Measurements from ENCODE around the gene EML6.
A peak's percentile ranks its signal among the peaks of the same experiment; 100 is the strongest.

Gene EML6

DNA sequence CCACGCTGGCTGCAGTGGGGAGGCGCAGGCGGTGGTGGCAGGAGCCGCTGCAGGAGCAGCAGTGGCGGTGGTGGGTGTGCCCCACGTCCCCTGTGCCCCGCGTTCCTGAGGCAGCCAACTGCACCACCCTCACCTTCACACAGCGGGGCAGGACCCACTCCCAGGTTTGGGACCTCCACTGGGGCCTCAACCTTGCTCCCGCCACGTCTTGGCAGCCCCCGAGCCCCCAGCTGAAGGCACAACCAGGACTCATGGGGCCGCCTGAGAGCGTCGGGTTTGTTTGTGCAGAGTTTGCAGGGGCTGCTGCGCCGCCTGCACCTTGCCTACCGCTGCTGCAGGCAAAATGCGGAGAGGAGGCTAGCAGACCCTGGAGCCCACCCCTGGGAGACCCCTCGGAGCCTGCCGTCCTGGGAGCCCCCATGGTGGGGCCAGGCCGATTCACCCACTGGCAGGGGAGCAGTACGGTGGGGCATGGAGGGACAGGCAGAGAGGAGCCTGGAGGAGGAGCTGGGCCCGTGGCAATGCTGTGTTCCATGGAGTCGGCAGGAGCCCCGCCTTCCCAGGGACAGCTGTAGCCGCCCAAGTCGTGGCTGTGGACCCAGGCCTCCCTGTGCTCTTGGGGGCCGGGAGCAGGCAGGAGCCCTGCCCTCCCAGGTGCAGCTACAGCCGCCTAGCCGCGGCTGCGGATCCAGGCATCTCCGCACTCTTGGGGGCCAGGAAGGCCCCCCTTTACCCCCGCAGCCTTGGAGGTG lies 14.7 kb upstream of the EML6 start:
- no peak for DNase-seq

DNA sequence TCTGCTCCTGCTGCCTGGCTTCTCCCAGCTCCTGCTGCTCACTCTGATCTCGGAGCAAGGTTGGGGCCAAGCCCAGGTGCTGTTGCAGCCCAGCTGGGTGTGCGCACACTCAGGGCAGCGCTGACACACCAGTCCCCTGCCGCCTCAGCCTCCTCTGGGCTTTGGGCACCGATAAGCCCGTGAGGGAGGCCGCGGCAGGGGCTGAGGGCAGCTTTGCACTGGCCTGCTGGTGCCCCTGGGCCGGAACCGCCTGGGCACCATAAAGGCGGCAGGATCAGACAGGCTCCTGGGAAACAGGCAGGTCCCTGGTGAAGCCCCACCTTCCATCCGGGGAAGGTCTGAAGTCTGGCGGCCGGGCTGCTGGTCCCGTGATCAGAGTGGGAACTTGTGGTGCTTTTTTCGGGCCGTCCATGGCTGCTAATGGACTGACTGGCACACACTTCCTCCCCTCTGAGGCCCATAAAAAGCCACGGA lies 14.1 kb upstream of the EML6 start:
- no peak for DNase-seq

DNA sequence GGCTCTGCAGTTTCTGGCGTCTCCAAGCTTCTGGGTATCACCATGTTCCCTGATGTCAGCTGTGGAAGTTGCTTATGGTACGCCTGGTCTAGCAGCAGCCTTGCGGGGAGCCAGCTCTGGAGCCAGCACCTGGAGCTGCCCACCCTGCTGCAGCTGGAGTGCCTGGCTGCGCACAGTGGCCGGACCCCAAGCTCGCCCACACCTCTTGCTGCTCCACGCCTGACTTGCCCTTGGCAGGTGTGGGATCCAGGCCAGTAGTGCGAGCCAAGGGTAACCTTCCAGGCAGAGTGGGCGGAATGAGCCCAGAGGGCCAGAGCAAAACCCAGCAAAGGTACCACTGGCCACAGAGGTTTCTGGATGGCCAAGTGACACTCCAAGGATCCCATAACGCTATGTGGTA lies 13.2 kb upstream of the EML6 start:
- DNase-seq = no peak

DNA sequence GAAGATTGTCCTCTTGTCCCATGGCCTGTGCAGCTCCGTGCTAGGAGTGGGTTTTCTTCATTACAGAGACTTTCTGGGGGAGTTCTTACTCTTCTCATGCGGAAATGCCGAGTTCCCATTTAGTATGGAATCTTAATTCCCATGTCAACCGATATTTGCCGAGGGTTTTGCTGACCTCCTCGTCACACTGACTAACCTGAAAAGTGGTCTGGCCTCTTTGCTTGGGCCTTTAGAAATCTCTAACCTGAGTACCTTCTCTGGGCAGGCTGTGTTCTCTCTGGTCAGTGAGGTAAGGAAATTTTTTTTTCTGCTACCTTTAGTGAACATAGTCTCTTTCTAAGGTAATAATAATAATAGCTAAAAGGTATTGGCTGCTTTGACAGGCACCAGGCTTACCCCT lies 10.9 kb upstream of the EML6 start:
- DNase-seq = no peak

DNA sequence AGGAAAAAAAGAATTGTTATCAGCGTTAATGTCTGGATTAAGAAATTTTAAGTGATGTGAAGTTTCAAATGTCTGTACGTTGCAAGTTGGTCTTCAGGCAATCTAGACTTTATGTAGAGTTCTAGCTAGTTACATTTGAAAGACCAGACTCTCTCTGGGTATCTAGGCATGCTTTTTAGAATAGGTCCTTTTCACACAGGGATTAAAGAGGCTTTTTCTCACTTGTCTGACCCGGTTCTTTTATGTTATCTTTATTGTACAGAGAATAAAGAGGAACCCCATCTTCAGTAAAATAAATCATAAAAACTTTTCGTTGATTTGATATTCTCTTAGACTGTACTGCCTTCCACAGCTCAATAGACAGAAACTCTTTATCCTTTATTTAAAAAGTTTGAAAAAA lies 8.5 kb upstream of the EML6 start:
- DNase-seq = no peak

DNA sequence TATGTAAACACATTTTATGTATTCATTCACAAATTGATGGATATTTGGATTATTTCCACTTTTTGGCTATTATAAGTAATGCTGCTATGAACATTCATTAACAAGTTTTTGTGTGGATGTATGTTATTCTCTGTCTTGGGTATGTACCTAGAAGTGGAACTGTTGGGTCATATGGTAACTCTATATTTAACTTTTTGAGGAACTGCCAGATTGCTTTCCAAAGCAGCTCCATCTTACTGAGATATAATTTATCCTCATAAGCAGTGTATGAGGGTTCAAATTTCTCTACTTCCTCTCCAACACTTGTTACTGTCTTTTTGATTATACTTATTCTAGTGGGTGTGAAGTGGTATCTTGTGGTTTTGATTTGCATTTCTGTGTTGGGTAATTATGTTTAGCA lies 7.1 kb upstream of the EML6 start:
- DNase-seq = no peak

DNA sequence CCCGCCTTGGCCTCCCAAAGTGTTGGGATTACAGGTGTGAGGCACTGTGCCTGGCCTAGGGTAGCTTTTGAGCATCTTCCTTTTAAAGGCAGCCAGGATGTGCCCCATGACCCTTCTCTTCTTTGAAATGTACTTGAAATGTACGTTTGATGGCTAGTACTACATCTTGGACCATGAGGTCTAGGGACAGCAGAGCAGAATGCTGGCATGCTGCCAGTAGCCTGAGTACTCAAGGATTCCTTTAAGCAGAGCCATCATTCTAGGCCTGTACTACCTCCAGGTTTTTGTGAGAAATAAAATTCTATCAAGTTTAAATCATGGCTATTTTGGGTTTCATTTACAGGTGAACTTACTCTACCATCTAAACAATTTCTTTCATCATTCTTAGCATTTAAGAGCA lies 2.9 kb upstream of the EML6 start:
- DNase-seq = no peak

DNA sequence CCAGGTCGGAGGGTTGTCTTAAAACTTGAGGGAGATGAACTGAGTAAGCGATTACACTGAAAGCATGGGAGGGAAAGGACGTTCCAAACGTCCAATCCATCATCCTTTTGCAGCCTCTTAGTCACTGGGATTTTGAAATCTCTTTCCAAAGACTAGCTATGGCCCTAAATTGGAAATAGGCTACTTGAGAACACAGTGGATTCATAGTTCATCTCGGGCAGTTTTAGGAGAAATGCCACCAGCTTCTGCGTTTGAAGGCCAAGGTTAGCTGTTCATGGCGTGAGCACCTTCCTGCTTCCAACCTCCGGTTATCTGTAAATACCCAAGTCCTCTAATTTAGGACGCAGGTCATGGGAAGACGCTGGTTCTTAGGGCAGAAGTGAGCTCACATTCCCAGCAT lies 821 bp upstream of the EML6 start:
- no peak for DNase-seq

DNA sequence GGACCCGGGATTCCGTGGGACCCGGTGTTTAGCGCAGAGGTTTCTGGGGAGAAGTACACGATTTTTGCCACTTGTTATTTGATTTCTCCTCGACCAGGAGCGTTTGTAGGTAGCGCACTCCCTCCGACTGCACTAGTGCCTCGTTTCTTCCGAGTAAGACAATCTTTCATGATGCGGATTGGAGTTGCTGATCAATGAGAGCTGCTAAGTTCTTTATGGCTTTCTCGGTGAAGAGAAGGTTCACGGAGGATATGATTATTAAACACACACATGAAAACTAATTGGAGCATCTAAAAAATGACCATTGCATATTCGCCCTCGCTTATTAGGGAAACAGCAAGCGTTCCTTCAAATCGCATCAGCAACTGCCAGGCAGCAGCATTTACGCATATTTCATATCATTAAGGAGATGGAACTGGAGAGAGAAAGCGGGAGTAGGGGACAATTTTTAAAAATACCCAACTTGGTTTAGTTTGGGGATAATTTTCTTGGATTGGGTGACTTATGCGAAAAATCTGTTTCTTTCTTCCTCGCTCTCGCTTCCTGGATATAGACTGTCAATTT lies 616 bp downstream of the EML6 start:
- peak; percentile 39 for DNase-seq

DNA sequence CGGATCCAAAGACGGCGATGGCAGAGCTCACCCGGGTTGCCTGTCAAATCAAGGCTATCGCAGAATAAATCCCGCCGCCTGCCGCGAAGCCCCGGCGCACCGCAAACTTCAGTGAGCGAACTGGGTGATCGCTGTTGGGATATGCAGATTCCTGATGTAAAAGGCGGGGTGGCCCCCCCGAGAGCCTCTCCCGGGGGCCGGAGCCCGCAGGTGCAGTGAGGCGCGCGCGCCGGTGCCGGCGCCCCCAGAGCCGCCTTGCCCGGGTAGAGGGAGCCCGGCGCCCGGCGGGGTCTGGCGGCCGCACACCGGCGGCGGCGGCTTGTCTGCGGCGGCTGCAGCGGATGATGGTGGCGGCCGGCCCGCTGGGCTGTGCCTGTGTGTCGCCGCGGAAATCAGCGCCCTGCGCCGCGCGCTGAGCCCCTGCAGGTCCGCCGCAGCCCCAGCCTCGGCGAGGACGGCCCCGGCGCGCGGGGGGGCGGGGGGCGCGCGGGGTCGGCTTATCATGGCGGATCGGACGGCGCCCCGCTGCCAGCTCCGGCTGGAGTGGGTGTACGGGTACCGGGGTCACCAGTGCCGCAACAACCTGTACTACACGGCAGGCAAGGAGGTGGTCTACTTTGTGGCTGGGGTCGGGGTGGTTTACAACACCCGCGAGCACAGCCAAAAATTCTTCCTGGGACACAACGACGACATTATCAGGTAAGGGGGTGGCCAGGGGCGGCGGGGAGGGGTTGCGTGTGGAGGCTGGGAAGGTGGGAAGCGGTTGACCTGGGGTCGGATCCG lies 1.3 kb downstream of the EML6 start:
- no peak for DNase-seq

DNA sequence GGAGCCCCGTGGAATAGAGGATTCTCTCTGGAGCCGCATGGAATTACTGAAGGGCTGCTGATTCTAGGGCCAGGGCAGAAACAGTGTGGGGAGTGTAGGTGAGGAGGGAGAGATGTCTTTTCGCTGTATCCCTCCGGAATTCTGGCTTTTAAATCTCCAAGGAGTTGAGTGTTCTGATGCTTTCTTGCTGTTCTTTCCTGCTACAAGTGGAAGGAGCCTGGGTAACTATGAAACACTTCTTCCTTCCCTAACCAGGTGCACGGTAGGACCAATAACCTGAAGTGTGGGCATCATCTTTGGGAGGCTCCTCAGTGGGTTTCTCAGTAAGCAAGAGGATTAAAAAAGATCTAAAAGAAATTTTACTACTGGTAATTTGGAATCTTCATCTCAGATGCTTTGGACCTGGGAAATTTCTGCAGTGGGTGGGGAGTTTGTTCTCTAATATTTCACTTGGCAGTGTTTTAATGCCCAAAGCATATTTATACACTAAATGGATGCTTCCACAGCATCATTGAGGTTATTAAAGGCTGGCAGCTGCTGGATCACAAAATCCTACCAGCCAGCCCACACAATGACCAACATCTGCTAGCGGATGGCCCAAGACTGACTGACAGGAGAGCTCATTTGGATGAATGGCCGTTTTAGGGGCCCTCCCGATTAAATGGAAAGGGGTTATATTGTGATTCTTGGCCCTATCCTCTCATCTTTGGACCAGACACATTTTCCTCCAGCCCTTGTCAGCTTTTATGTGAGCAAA lies 2.1 kb downstream of the EML6 start:
- DNase-seq = no peak

DNA sequence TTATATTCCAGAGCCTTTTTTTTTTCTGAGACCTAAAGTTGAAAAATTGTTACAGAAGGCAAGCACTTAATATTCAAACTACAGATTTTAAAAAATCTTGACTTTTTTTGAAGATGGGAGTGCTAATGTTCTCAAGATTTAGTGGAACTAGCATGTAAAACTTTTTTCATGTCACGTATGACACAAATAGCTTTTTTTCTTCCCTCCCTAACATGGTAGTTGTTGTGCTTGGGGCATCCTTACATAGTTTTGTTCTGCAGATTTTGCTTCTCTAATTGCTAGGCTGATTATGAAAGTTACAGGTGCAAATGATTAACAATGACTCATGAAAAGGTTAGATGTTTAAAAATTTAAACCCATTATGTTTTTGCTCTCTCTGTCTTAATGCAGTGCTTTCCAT lies 3.0 kb downstream of the EML6 start:
- DNase-seq = no peak

DNA sequence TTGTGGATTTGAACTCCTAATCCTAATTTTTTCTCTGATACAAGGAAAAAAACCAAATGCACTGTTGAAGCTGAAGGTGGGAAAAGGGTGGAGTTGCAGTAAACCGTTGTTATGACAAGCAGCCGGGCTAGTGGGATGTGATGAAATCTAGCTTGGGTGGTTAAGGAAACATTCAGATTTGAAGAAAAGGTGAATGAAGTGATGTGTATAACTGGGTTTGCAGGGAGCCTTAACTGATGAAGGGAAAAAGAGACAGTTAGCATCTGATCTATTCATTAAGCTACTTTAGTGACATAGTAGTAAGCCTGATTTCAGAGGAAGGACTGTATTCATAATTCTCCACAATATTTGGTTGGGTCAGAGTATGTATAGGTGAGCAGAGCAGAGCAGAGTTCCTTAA lies 3.5 kb downstream of the EML6 start:
- no peak for DNase-seq

DNA sequence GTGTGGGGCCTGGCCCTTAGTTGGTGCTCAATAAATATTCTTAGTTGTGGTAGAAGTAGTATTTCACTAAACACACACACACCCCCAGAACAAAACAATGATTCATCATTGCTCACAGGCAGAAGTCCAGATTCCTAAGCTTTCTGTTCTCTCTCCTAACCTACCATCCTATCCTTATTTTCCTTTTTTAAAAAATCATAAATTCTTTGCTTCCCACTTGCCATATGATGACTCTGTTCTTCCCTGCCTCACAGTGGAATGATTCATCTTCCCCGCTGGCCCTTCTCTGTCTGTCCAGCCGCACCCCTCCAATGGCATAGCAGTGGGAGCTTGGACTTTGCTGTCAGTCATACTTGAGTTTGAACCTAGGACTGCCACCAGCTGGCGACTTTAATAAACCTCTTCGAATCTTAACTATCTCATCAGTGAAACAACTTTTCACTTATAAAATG lies 5.2 kb downstream of the EML6 start:
- DNase-seq = no peak

DNA sequence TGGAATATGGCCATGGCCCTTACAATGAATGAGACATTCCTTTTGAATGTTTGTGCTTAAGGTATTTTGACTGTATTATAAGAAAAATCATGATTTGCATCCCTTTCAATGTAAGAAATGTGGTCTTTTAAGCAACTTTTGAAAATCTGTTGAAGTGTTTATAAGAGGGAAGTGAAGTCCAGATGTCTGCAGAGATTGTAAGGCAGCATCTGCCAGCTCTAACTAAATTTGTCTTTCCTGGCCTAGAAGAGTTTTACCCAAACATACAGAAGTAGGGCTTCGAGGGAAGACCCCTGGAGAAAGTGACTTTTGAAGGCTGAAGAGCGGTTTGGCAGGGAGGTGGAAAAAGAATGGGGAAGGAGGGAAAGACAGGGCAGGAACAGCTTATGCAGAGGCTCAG lies 12.2 kb downstream of the EML6 start:
- DNase-seq = no peak

DNA sequence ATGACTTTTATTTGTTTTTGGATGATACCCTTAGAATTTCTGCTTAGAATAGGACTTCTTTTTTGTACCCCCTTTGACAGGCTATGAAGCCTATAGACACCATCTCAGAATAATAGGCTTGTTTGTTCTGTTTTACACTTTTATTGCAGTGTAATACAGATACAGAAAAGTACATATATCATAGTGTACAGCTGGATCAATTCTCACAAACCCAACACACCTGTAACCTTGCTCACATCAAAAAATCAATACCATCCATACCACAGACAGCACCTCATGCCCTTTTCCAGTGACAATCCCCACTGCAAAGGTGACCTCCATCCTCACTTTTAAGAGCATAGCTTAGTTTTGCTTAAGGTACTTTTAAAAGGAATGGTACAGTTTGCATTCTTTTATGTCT lies 14.8 kb downstream of the EML6 start:
- DNase-seq = no peak

DNA sequence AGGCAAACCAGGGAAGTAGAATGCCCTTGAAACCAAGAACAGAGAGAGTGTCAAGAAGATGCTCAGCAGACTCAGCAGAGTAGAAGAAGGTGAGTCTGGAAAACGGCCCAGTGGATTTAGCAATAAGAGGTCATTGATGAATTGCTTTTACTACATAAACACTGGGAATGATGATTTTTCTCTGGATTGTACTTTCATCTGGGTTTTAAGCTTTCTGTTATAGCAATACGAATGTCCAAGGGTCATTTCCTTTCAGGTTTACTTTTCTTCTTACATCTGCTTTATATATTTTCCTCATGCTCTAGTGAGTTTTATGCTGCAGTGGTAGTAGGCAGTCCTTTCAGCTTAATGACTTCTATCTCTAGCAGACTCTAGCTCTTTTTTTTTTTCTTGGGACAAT lies 16.9 kb downstream of the EML6 start:
- DNase-seq = no peak

DNA sequence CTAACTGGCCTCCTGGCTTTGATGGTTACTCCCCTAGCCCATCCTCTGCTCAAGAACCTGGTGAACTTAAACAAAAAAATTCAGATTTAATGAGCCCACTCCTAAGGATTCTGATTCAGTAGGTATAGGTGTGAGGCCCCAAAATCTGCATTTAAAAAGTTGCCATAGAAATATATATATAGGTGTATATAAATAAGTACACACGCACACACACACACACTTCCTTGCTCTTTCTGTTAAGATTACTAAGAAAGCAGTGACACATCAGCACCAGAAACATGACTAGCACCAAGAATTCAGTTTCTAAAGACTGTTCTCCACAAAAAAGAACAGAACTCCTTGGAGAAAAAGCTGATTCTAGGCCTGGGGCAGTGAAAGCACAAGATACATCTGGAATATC lies 17.8 kb downstream of the EML6 start:
- no peak for DNase-seq

DNA sequence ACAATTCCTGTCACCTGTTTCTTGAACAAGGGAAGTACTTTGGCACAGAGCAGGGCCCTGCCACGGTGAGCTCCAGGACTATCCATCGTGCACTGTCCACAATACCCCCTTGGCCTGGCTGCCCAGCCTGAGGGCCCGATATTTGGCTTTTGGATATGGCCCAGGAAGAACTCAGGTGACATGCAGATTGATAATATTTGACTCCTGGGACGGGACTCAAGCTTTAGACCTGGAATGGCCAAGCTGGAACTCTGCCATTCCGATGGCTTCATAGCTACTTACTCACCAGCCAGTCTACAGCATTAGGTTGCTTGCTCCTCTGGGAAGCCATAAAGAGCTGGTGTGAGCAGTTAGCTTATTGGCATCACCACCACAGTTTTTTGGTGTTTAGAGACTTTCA lies 26.6 kb downstream of the EML6 start:
- no peak for DNase-seq

DNA sequence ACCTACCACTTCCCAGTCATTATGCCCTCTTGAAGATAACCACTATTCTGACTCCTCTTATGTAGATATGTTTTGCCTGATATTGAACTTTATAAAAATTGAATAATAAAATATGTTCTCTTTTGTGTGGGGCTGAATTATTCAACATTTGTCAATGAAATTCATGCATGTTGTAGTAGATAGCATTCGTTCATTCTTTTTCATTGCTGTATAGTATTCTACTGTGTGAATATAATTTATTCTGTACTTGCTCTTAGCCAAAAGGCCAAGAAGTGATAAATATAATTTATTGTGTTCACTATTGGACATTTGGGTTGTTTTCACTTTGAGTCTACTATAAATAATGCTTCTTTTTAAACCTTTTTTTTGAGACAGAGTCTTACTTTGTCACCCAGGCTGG lies 29.0 kb downstream of the EML6 start:
- no peak for DNase-seq

DNA sequence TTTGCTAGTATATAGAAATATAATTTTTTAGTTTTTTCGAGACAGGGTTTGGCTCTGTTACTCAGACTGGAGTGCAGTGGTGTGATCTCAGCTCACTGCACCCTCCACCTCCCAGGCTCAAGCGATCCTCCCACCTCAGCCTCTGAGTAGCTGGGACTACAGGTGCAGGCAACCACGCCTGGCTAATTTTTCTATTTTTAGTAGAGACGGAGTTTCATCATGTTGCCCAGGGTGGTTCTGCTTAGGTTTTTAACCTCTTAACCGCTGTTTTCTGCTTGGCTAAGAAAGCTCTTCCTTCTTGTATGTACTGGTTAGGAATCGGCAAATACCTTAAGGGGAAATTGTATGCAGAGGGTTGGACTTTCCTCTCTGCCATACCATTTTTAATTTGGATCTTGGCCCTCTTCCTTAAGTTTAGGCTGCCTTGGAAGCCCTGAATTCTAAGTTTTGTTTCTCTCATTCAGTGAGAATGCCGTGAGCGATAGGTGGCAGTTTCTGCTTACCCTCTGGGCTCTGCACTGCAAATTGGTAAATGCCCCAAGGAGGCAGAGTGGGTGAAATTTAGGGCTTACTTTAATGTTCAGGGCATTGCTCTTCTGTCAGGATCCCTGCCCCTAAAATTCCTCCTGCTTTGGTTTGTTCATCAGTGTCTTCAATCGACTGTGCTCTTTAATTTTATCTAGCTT lies 32.3 kb downstream of the EML6 start:
- DNase-seq = no peak

DNA sequence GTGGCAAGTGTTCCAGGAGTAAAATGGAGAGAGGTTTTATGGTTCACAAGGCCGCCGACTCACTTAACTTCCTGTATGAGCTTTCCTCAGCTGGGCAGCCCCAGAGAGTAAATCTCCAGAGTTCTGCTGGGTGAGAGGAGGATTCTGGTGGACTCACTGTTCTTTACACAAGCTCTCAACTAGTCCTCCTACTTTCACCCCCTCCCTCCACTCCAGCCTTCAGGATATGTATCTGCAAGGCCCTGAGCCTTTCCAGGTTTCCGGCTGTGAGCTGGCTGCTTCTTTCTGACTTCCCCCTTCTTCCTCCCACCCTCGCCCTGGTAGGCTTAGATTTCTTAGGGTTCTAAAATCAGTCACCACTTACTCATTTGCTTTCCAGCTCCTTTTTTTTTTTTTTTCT lies 34.0 kb downstream of the EML6 start:
- no peak for DNase-seq

DNA sequence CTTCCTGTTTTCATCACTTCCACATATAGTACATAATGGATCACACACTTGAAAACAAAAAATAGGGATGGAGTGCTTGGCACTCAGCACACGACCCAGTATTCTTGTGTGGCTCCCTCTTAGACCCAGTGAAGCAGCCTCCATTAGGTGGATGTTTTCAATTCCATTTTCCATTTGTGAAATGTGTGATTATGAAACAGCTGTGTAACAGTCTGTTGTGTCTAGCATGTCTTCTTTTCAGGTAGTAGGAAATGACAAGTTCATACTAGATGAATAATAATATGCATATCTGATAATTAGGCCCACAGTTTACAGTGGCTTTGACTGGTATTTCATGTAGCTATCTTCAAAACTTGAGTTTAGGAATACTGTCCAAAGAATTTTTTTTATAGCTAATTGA lies 35.5 kb downstream of the EML6 start:
- DNase-seq = no peak

Measured in NCI-H748 treated with DMSO at 0.1 percent for 48 hours (cell line).